B cell (primary cell): ENCODE results near the gene COG8. TPM values are rescaled to one million over a fixed set of nuclear protein-coding genes. Genes with fewer than 3 reads are reported as not detected.

ENCODE experiments used
- ATAC-seq: fragments of 200-7000 bp; cut with Tn5 transposase; one replicate; pipeline ENCODE4 v1.10.0; 2021; ENCODE audit warnings: low read depth, mild to moderate bottlenecking, moderate number of reproducible peaks, moderate library complexity
- CTCF ChIA-PET: fragments of 350-600 bp; sonication (Branson Sonifier 250); formaldehyde crosslinking; loops from one replicate; lab custom pipeline; 2021; ENCODE audit warnings: antibody characterized with exemption, inconsistent platforms; lab: Charles Lee
- POLR2A ChIA-PET: fragments of 350-600 bp; sonication (Branson Sonifier 250); formaldehyde crosslinking; loops from one replicate; lab custom pipeline; 2021; ENCODE audit warnings: antibody characterized with exemption; lab: Charles Lee
- DNase-seq: peaks from one replicate; pipeline ENCODE4 v3.0.0; 2013
- H2AFZ ChIP-seq: 2 replicates; pipeline ENCODE4 v1.6.1; 2012; ENCODE audit warnings: mild to moderate bottlenecking, low read depth, low read length; ENCODE audit not compliant: insufficient read depth, poor library complexity, severe bottlenecking
- H3K27ac ChIP-seq, 2 donors: 1 replicate in 1 of 2; 2 replicates in 1 of 2; pipeline ENCODE4 v1.5.1; 2012 to 2013; ENCODE audit warnings: low read length in 2 of 2, mild to moderate bottlenecking in 2 of 2, moderate library complexity in 1 of 2
- H3K27me3 ChIP-seq, 4 experiments: fragments of 200-600 bp in 1 of 4; sonication (generic) in 1 of 4; replicated peaks in 1 of 4; 1 replicate in 2 of 4; 2 replicates in 2 of 4; pipeline versions ENCODE4 v1.6.1 to v1.7.0; 2013 to 2016; ENCODE audit warnings: low read length in 3 of 4, mild to moderate bottlenecking in 2 of 4, mixed read lengths in 1 of 4, moderate library complexity in 1 of 4; ENCODE audit not compliant: insufficient read depth in 4 of 4, control insufficient read depth in 3 of 4; ENCODE audit errors: control extremely low read depth in 1 of 4
- H3K36me3 ChIP-seq, 2 experiments: replicated peaks in 1 of 2; 1 replicate in 1 of 2; 2 replicates in 1 of 2; pipeline versions ENCODE4 v1.6.1 to v1.7.1; 2013; ENCODE audit warnings: low read length in 1 of 2; ENCODE audit not compliant: insufficient read depth in 2 of 2, control insufficient read depth in 1 of 2; ENCODE audit errors: control extremely low read depth in 1 of 2, extremely low read depth in 1 of 2
- H3K4me1 ChIP-seq, 2 donors: fragments of 200-600 bp in 1 of 2; sonication (generic) in 1 of 2; 1 replicate in 1 of 2; 2 replicates in 1 of 2; pipeline versions ENCODE4 v1.5.1 to v1.6.1; 2013 to 2017; ENCODE audit warnings: low read length in 2 of 2; ENCODE audit not compliant: control insufficient read depth in 2 of 2, insufficient read depth in 2 of 2
- H3K4me2 ChIP-seq: replicated peaks from 2 replicates; pipeline ENCODE3; 2012; ENCODE audit warnings: mild to moderate bottlenecking, low read depth, low read length; ENCODE audit not compliant: poor library complexity, severe bottlenecking
- H3K4me3 ChIP-seq, 5 experiments: fragments of 200-600 bp in 1 of 5; sonication (generic) in 1 of 5; 1 replicate in 3 of 5; 2 replicates in 2 of 5; pipeline versions ENCODE4 v1.5.1 to v1.7.0; 2011 to 2016; ENCODE audit warnings: low read length in 4 of 5, mild to moderate bottlenecking in 4 of 5, low read depth in 2 of 5, control low read depth in 1 of 5, moderate library complexity in 1 of 5; ENCODE audit not compliant: insufficient read depth in 1 of 5; ENCODE audit errors: control extremely low read depth in 1 of 5, extremely low read depth in 1 of 5
- H3K79me2 ChIP-seq: fragments of 200-600 bp; sonication (generic); one replicate; pipeline ENCODE4 v1.6.0; 2016; ENCODE audit warnings: low read length; ENCODE audit not compliant: control insufficient read depth, insufficient read depth
- H3K9ac ChIP-seq: fragments of 200-600 bp; sonication (generic); 2 replicates; pipeline ENCODE4 v1.6.1; 2017; ENCODE audit warnings: mild to moderate bottlenecking, low read length, moderate library complexity
- H3K9me3 ChIP-seq, 3 donors: one replicate each; pipeline versions ENCODE4 v1.6.1 to v1.7.1; 2013; ENCODE audit warnings: low read length in 2 of 3; ENCODE audit not compliant: control insufficient read depth in 2 of 3, insufficient read depth in 1 of 3; ENCODE audit errors: control extremely low read depth in 1 of 3
- H4K20me1 ChIP-seq: 2 replicates; pipeline ENCODE4 v1.6.0; 2012; ENCODE audit warnings: mild to moderate bottlenecking, low read length; ENCODE audit not compliant: insufficient read depth, control insufficient read depth, poor library complexity, severe bottlenecking
- H3K27ac Mint-ChIP-seq: one replicate; pipeline ENCODE4 v1.8.0; 2021; ENCODE audit warnings: mixed read lengths
- H3K27me3 Mint-ChIP-seq: one replicate; pipeline ENCODE4 v1.8.0; 2021; ENCODE audit warnings: mixed read lengths
- H3K4me1 Mint-ChIP-seq: one replicate; pipeline ENCODE4 v1.8.0; 2021; ENCODE audit warnings: mixed read lengths
- H3K4me3 Mint-ChIP-seq: one replicate; pipeline ENCODE4 v1.8.0; 2021; ENCODE audit warnings: mixed read lengths
- H3K9me3 Mint-ChIP-seq: one replicate; pipeline ENCODE4 v1.8.0; 2022; ENCODE audit warnings: mixed read lengths; ENCODE audit not compliant: insufficient read depth
- CTCF ChIP-seq: fragments of 200-600 bp; IDR thresholded peaks from one replicate; pipeline ENCODE4 v1.8.0; 2022; ENCODE audit warnings: antibody characterized with exemption, mild to moderate bottlenecking
- EZH2 ChIP-seq: IDR thresholded peaks from 2 replicates; pipeline ENCODE4 v1.6.1; 2012; ENCODE audit warnings: borderline replicate concordance, low read depth, mild to moderate bottlenecking, moderate library complexity, low read length; ENCODE audit not compliant: insufficient read depth, poor library complexity, severe bottlenecking
- WGBS: methylation state at CpG from one replicate; pipeline ENCODE4 v1.1.5; 2013; ENCODE audit warnings: missing lambda C conversion rate; ENCODE audit not compliant: insufficient coverage; 5-methylcytosine and 5-hydroxymethylcytosine counted together
- intact Hi-C: fragments of 100-400 bp; cut with micrococcal nuclease; formaldehyde crosslinking; loops from one replicate; pipeline ENCODE4 v1.10.0; 2022
- polyA plus RNA-seq: library from polyadenylated mRNA; depleted of rRNA; stranded (reverse); fragments of >200 nt; gene quantifications from 2 replicates; pipeline ENCODE4 v1.2.3, GENCODE V29; 2012
- total RNA-seq, 2 donors: library from RNA; stranded (reverse); fragments of 120-200 nt in 1 of 2; gene quantifications; 1 replicate in 1 of 2; 2 replicates in 1 of 2; pipeline versions ENCODE4 v1.2.3 to v1.2.4, GENCODE V29; 2013 to 2022

COG8 gene
- total and polyA plus RNA-seq, 2 donors (not counting 1 experiment from before 2014, with no cell fraction given) = 34.4 to 61.6 TPM

GRCh38 chr16:69350536-69351133 lies 11.3 kb upstream of the COG8 start:
- DNase-seq (no peak), ATAC-seq (no peak)
- Histone ChIP-seq H3K4me2 (no peak overlapping the region), H3K4me3 (no peak overlapping the region), H3K27ac (no peak overlapping the region), H3K9ac (no peak overlapping the region), H3K27me3 (no peaks in the 10 kb centered on the region), H4K20me1 (no peaks in the 10 kb centered on the region), H3K79me2 (no peaks in the 10 kb centered on the region), H3K36me3 (peaks cover 2 to 15% of the 10 kb centered on the region in 2 experiments), H3K9me3 (no peaks in the 10 kb centered on the region), H2AFZ (no peak overlapping the region), H3K4me1 (no peaks in the 10 kb centered on the region)
- WGBS = 100% methylated on average over 3 of the region's 6 CpGs
- TF ChIP-seq EZH2 (no peak), CTCF (no peak)
- intact Hi-C loops = no loop called here
- Mint-ChIP-seq H3K4me1 (peaks cover 6% of the 10 kb centered on the region), H3K27me3 (no peaks in the 10 kb centered on the region), H3K9me3 (no peaks in the 10 kb centered on the region), H3K4me3 (no peak overlapping the region), H3K27ac (no peak overlapping the region)
- POLR2A ChIA-PET = interaction anchor here (0.7 kb wide), 1 partner anchor 10 kb away, joined by 3 read pairs; no protein-coding TSS in a partner anchor
- CTCF ChIA-PET = no interaction called here

- WGBS = over 99% methylated on average over 10 of the region's 10 CpGs
- intact Hi-C loops = no loop called here
- Histone ChIP-seq H3K9me3 (no peaks in the 10 kb centered on the region), H3K27ac (no peak overlapping the region), H3K4me2 (no peak overlapping the region), H4K20me1 (no peaks in the 10 kb centered on the region), H3K4me3 (no peak overlapping the region), H3K4me1 (no peaks in the 10 kb centered on the region), H3K79me2 (no peaks in the 10 kb centered on the region), H3K9ac (no peak overlapping the region), H3K27me3 (no peaks in the 10 kb centered on the region), H2AFZ (no peak overlapping the region), H3K36me3 (peaks cover 2 to 10% of the 10 kb centered on the region in 2 experiments)
- Mint-ChIP-seq H3K27me3 (no peaks in the 10 kb centered on the region), H3K27ac (no peak overlapping the region), H3K4me1 (peaks cover 7% of the 10 kb centered on the region), H3K4me3 (no peak overlapping the region), H3K9me3 (no peaks in the 10 kb centered on the region)
- POLR2A ChIA-PET = no interaction called here
- CTCF ChIA-PET = no interaction called here
- ATAC-seq (no peak), DNase-seq (no peak)
- TF ChIP-seq CTCF = no peak
These were observed 10.2 kb upstream of the COG8 start for GRCh38 chr16:69349536-69349935.
